Measurements from ENCODE around the gene SCN1A.
"Not testable (repeated sequence)": the region's sequence is repeated elsewhere in the genome, so short reads cannot be mapped to it uniquely, and the experiment has no call there.

Gene SCN1A

GRCh38 chr2:166135152-166135848 is 7.5 kb upstream of the SCN1A start:
- FAIRE-seq = no peak

- FAIRE-seq = no peak
Measured at GRCh38 chr2:166134252-166135151, 6.7 kb upstream of the SCN1A start.

GRCh38 chr2:166133653-166134052 is 5.8 kb upstream of the SCN1A start:
- no peak for FAIRE-seq

GRCh38 chr2:166128156-166128505 is 311 bp upstream of the SCN1A start:
- FAIRE-seq = no peak

- no peak for FAIRE-seq
Measured at GRCh38 chr2:166126007-166126639, 1.7 kb downstream of the SCN1A start.

- no peak for FAIRE-seq
Measured at GRCh38 chr2:166125557-166125956, 2.3 kb downstream of the SCN1A start.

GRCh38 chr2:166118180-166118579 is 9.6 kb downstream of the SCN1A start:
- FAIRE-seq = no peak

- no peak for FAIRE-seq
Measured at GRCh38 chr2:166117491-166117890, 10.3 kb downstream of the SCN1A start.

GRCh38 chr2:166115589-166115988 is 12.2 kb downstream of the SCN1A start:
- FAIRE-seq = no peak

- no peak for FAIRE-seq
Measured at GRCh38 chr2:166112193-166112605, 15.6 kb downstream of the SCN1A start.

GRCh38 chr2:166106431-166107015 is 21.3 kb downstream of the SCN1A start:
- FAIRE-seq = peak; percentile 52

- FAIRE-seq = no peak
Measured at GRCh38 chr2:166104773-166105172, 23.0 kb downstream of the SCN1A start.

GRCh38 chr2:166104084-166104483 is 23.7 kb downstream of the SCN1A start:
- no peak for FAIRE-seq

GRCh38 chr2:166103277-166103676 is 24.5 kb downstream of the SCN1A start:
- not testable (repeated sequence) for FAIRE-seq

- no peak for FAIRE-seq
Measured at GRCh38 chr2:166094325-166094724, 33.5 kb downstream of the SCN1A start.

GRCh38 chr2:166092889-166093288 is 34.9 kb downstream of the SCN1A start:
- FAIRE-seq = peak; percentile 75

GRCh38 chr2:166091439-166091838 is 36.4 kb downstream of the SCN1A start:
- FAIRE-seq = no peak

GRCh38 chr2:166090908-166091307 is 36.9 kb downstream of the SCN1A start:
- no peak for FAIRE-seq

- no peak for FAIRE-seq
Measured at GRCh38 chr2:166090346-166090745, 37.5 kb downstream of the SCN1A start.

- no peak for FAIRE-seq
Measured at GRCh38 chr2:166088634-166089033, 39.2 kb downstream of the SCN1A start.

- FAIRE-seq = no peak
Measured at GRCh38 chr2:166084301-166084700, 43.5 kb downstream of the SCN1A start.

- FAIRE-seq = no peak
Measured at GRCh38 chr2:166082736-166083135, 45.1 kb downstream of the SCN1A start.

- no peak for FAIRE-seq
Measured at GRCh38 chr2:166081852-166082251, 46.0 kb downstream of the SCN1A start.

Data from TTC549 (cell line).